B cell (primary cell): ENCODE measurements around the gene ADAP1. TPM values are rescaled to one million over a fixed set of nuclear protein-coding genes. Genes with fewer than 3 reads are reported as not detected.
A peak's percentile ranks its signal among the peaks of the same experiment; 100 is the strongest.

Source experiments
- ATAC-seq: fragments of 200-7000 bp; cut with Tn5 transposase; one replicate; pipeline ENCODE4 v1.10.0; 2021; ENCODE audit warnings: low read depth, mild to moderate bottlenecking, moderate number of reproducible peaks, moderate library complexity
- CTCF ChIA-PET: fragments of 350-600 bp; sonication (Branson Sonifier 250); formaldehyde crosslinking; loops from one replicate; lab custom pipeline; 2021; ENCODE audit warnings: antibody characterized with exemption, inconsistent platforms; lab: Charles Lee
- POLR2A ChIA-PET: fragments of 350-600 bp; sonication (Branson Sonifier 250); formaldehyde crosslinking; loops from one replicate; lab custom pipeline; 2021; ENCODE audit warnings: antibody characterized with exemption; lab: Charles Lee
- DNase-seq: peaks from one replicate; pipeline ENCODE4 v3.0.0; 2013
- H2AFZ ChIP-seq: 2 replicates; pipeline ENCODE4 v1.6.1; 2012; ENCODE audit warnings: mild to moderate bottlenecking, low read depth, low read length; ENCODE audit not compliant: insufficient read depth, poor library complexity, severe bottlenecking
- H3K27ac ChIP-seq, 2 donors: 1 replicate in 1 of 2; 2 replicates in 1 of 2; pipeline ENCODE4 v1.5.1; 2012 to 2013; ENCODE audit warnings: low read length in 2 of 2, mild to moderate bottlenecking in 2 of 2, moderate library complexity in 1 of 2
- H3K27me3 ChIP-seq, 4 experiments: fragments of 200-600 bp in 1 of 4; sonication (generic) in 1 of 4; replicated peaks in 1 of 4; 1 replicate in 2 of 4; 2 replicates in 2 of 4; pipeline versions ENCODE4 v1.6.1 to v1.7.0; 2013 to 2016; ENCODE audit warnings: low read length in 3 of 4, mild to moderate bottlenecking in 2 of 4, mixed read lengths in 1 of 4, moderate library complexity in 1 of 4; ENCODE audit not compliant: insufficient read depth in 4 of 4, control insufficient read depth in 3 of 4; ENCODE audit errors: control extremely low read depth in 1 of 4
- H3K36me3 ChIP-seq, 2 experiments: replicated peaks in 1 of 2; 1 replicate in 1 of 2; 2 replicates in 1 of 2; pipeline versions ENCODE4 v1.6.1 to v1.7.1; 2013; ENCODE audit warnings: low read length in 1 of 2; ENCODE audit not compliant: insufficient read depth in 2 of 2, control insufficient read depth in 1 of 2; ENCODE audit errors: control extremely low read depth in 1 of 2, extremely low read depth in 1 of 2
- H3K4me1 ChIP-seq, 2 donors: fragments of 200-600 bp in 1 of 2; sonication (generic) in 1 of 2; 1 replicate in 1 of 2; 2 replicates in 1 of 2; pipeline versions ENCODE4 v1.5.1 to v1.6.1; 2013 to 2017; ENCODE audit warnings: low read length in 2 of 2; ENCODE audit not compliant: control insufficient read depth in 2 of 2, insufficient read depth in 2 of 2
- H3K4me2 ChIP-seq: replicated peaks from 2 replicates; pipeline ENCODE3; 2012; ENCODE audit warnings: mild to moderate bottlenecking, low read depth, low read length; ENCODE audit not compliant: poor library complexity, severe bottlenecking
- H3K4me3 ChIP-seq, 5 experiments: fragments of 200-600 bp in 1 of 5; sonication (generic) in 1 of 5; 1 replicate in 3 of 5; 2 replicates in 2 of 5; pipeline versions ENCODE4 v1.5.1 to v1.7.0; 2011 to 2016; ENCODE audit warnings: low read length in 4 of 5, mild to moderate bottlenecking in 4 of 5, low read depth in 2 of 5, control low read depth in 1 of 5, moderate library complexity in 1 of 5; ENCODE audit not compliant: insufficient read depth in 1 of 5; ENCODE audit errors: control extremely low read depth in 1 of 5, extremely low read depth in 1 of 5
- H3K79me2 ChIP-seq: fragments of 200-600 bp; sonication (generic); one replicate; pipeline ENCODE4 v1.6.0; 2016; ENCODE audit warnings: low read length; ENCODE audit not compliant: control insufficient read depth, insufficient read depth
- H3K9ac ChIP-seq: fragments of 200-600 bp; sonication (generic); 2 replicates; pipeline ENCODE4 v1.6.1; 2017; ENCODE audit warnings: mild to moderate bottlenecking, low read length, moderate library complexity
- H3K9me3 ChIP-seq, 3 donors: one replicate each; pipeline versions ENCODE4 v1.6.1 to v1.7.1; 2013; ENCODE audit warnings: low read length in 2 of 3; ENCODE audit not compliant: control insufficient read depth in 2 of 3, insufficient read depth in 1 of 3; ENCODE audit errors: control extremely low read depth in 1 of 3
- H4K20me1 ChIP-seq: 2 replicates; pipeline ENCODE4 v1.6.0; 2012; ENCODE audit warnings: mild to moderate bottlenecking, low read length; ENCODE audit not compliant: insufficient read depth, control insufficient read depth, poor library complexity, severe bottlenecking
- H3K27ac Mint-ChIP-seq: one replicate; pipeline ENCODE4 v1.8.0; 2021; ENCODE audit warnings: mixed read lengths
- H3K27me3 Mint-ChIP-seq: one replicate; pipeline ENCODE4 v1.8.0; 2021; ENCODE audit warnings: mixed read lengths
- H3K4me1 Mint-ChIP-seq: one replicate; pipeline ENCODE4 v1.8.0; 2021; ENCODE audit warnings: mixed read lengths
- H3K4me3 Mint-ChIP-seq: one replicate; pipeline ENCODE4 v1.8.0; 2021; ENCODE audit warnings: mixed read lengths
- H3K9me3 Mint-ChIP-seq: one replicate; pipeline ENCODE4 v1.8.0; 2022; ENCODE audit warnings: mixed read lengths; ENCODE audit not compliant: insufficient read depth
- CTCF ChIP-seq: fragments of 200-600 bp; IDR thresholded peaks from one replicate; pipeline ENCODE4 v1.8.0; 2022; ENCODE audit warnings: antibody characterized with exemption, mild to moderate bottlenecking
- EZH2 ChIP-seq: IDR thresholded peaks from 2 replicates; pipeline ENCODE4 v1.6.1; 2012; ENCODE audit warnings: borderline replicate concordance, low read depth, mild to moderate bottlenecking, moderate library complexity, low read length; ENCODE audit not compliant: insufficient read depth, poor library complexity, severe bottlenecking
- WGBS: methylation state at CpG from one replicate; pipeline ENCODE4 v1.1.5; 2013; ENCODE audit warnings: missing lambda C conversion rate; ENCODE audit not compliant: insufficient coverage; 5-methylcytosine and 5-hydroxymethylcytosine counted together
- intact Hi-C: fragments of 100-400 bp; cut with micrococcal nuclease; formaldehyde crosslinking; loops from one replicate; pipeline ENCODE4 v1.10.0; 2022
- polyA plus RNA-seq: library from polyadenylated mRNA; depleted of rRNA; stranded (reverse); fragments of >200 nt; gene quantifications from 2 replicates; pipeline ENCODE4 v1.2.3, GENCODE V29; 2012
- total RNA-seq, 2 donors: library from RNA; stranded (reverse); fragments of 120-200 nt in 1 of 2; gene quantifications; 1 replicate in 1 of 2; 2 replicates in 1 of 2; pipeline versions ENCODE4 v1.2.3 to v1.2.4, GENCODE V29; 2013 to 2022

ADAP1 gene
- total and polyA plus RNA-seq, 2 donors (not counting 1 experiment from before 2014, with no cell fraction given), result 10.8 to 12.9 TPM

GRCh38 chr7:974172-974571 lies 19.7 kb upstream of the ADAP1 start:
- DNase-seq (no peak), ATAC-seq (no peak)
- intact Hi-C loops, result loop anchor here (2.0 to 10.0 kb wide), 2 partner anchors 17 to 189 kb away; no protein-coding TSS in a partner anchor

More at GRCh38 chr7:974172-974571, 19.7 kb upstream of the ADAP1 start:
- Histone ChIP-seq H4K20me1 (peaks cover 60% of the 10 kb centered on the region), H2AFZ (no peak overlapping the region), H3K27ac (peak overlapping the region in 1 of 2 donors; percentile 95), H3K4me2 (peak overlapping the region; percentile 87), H3K4me3 (peak overlapping the region; percentile 66 to 99 (median 91)), H3K9ac (peak overlapping the region; percentile 95), H3K27me3 (peaks cover 0 to 3% (median 0%) of the 10 kb centered on the region in 4 experiments), H3K9me3 (peaks cover 0 to 11% (median 0%) of the 10 kb centered on the region in 3 donors), H3K4me1 (peaks cover 16 to 22% of the 10 kb centered on the region in 2 donors), H3K79me2 (peaks cover 53% of the 10 kb centered on the region), H3K36me3 (peaks cover 4 to 31% of the 10 kb centered on the region in 2 experiments)
- no peak for TF ChIP-seq CTCF
- TF ChIP-seq EZH2, result no peak
- no peaks in the 10 kb centered on the region for H3K9me3 Mint-ChIP-seq
- CTCF ChIA-PET, result interaction anchor here (0.7 to 3.6 kb wide), 9 partner anchors 17 to 203 kb away, joined by 3 to 23 read pairs (median 5); a partner anchor contains a TSS
- POLR2A ChIA-PET, result interaction anchor here (0.8 to 1.8 kb wide), 3 partner anchors 39 to 99 kb away, joined by 3 to 4 read pairs (median 4); partner anchors contain the start of gene GET4
- peaks cover 26% of the 10 kb centered on the region for H3K4me1 Mint-ChIP-seq
- peak overlapping the region; percentile 94 for H3K4me3 Mint-ChIP-seq
- no peaks in the 10 kb centered on the region for H3K27me3 Mint-ChIP-seq
- H3K27ac Mint-ChIP-seq, result peak overlapping the region; percentile 92
- WGBS, result 13% methylated on average over 3 of the region's 7 CpGs
